ENCODE data around the gene CABLES1.
"Not testable (repeated sequence)": the region's sequence is repeated elsewhere in the genome, so short reads cannot be mapped to it uniquely, and the experiment has no call there.

CABLES1 gene

DNA sequence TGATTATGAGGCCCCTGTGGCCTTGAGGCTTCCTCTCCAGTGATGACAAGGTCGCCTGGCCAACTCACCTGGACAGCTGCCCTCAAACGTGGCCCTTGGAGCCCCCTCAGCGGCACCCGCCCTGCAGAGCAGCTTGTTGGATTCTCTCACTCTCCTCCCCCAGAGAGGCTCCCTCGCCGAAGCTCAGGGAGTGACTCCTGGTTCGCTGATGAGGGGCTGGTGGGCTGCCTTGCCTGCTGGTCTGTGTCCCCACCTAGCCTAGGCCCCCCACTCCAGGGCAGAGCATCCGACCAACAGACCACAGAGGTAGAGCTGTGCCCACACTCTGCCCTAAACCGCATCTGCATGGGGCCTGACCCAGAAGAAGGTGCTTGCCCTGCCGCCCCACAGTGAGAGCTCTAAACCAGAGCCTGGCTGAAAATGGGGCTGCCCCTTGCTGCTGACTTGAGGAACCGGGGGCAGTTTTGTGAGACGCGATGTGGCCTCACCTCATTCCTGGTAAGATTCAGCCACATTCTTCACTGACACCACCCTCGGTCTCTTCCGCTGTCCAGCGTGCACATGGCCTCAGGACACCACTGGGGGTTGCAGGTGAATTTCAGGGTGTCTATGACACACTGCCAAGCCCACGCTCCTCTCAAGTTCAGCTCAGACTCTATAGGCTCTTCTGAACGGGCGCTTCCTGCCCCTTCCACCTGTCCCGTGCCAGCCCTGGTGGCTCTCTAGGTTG is 131.6 kb downstream of the CABLES1 start:
- DNase-seq (ENCODE audit: low spot score): no peak

DNA sequence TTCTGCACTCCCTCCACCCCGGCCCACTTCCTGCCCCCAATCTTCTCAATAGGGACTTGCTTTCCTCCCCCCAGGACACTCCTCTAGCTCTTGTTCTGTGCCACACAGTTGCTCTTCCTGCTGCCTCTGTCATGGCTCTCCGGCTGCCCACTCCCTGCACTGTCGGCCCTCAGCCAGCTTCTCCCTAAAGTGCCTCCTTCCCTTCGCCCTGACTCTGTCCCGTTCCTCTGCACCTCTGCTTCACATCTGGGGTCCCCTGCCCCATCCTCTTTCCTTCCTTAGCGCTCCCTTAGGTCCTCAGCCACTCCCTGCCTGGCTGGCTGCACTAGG is 132.1 kb downstream of the CABLES1 start:
- DNase-seq (ENCODE audit: low spot score): no peak

DNA sequence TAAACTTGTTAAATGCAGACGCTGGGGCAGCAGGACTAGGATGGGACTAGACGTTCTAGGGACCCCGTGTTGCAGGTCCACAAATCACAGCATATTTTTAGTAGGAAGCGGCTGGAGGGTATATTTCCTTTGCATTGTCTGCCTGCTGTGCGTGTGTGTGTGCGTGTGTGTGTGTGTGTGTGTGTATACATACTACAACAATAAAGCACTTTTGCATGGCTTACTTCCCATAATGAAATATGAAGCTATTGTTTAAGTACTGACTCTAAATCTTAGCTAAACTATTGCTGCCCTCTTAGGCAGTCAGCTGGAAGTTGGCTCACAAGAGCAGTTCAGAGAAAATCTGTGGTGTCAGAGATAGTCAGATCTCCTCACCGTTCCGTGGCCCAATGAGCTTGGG is 133.4 kb downstream of the CABLES1 start:
- no peak for DNase-seq (ENCODE audit: low spot score)

DNA sequence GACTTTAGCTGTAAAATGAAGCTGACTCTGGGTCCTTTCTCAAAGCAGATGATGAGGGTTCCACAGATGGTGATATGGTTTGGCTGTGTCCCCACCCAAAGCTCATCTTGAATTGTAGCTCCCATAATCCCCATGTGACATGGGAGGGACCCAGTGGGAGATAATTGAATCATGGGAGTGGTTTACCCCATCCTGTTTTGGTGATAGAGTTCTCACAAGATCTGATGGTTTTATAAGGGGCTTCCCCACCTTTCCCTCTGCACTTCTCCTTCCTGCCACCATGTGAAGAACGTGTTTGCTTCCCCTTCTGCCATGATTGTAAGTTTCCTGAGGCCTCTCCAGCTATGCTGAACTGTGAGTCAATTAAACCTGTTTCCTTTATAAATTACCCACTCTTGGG is 133.8 kb downstream of the CABLES1 start:
- DNase-seq (ENCODE audit: low spot score): not testable (repeated sequence)

DNA sequence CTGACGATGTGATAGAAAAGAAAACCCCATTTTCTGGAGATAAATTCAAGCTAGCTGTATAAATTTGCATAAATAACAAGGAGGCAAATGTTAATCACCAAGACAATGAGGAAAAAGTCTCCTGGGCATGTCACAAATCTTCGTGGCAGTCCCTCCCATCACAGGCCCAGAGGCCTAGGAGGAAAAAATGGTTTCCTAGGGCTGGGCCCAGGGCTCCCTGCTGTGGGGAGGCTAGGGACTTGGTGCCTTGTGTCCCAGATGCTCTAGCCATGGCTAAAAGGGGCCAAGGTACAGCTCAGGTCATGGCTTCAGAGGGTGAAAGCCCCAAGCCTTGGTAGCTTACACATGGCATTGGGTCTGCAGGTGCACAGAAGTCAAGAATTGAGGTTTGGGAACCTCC is 134.6 kb downstream of the CABLES1 start:
- DNase-seq (ENCODE audit: low spot score): no peak

DNA sequence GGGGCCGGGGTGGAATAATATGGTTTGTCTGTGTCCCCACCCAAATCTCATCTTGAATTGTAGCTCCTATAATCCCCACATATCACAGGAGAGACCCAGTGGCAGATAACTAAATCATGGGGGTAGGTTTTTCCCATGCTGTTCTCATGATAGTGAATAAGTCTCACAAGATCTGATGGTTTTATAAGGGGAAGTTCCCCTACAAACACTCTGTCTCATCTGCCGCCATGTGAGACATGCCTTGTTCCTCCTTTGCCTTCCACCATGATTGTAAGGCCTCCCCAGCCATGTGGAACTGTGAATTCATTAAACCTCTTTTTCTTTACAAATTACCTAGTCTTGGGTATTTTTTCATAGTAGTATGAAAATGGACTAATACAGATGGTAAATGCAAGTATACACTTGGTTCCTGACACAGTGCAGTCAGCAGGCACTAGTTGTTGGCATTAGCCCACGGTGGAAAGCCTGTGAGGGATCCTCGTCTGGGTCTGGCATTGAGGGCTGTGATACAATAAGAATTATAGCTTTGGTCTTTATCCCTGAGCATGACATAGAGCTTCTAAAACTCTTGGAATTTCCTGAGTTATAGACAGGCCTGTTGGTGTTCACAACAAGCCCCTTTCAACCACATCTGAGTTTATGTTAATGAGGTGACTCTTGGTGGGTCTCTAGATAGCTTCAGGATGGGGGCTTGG is 135.8 kb downstream of the CABLES1 start:
- DNase-seq (ENCODE audit: low spot score): no peak

DNA sequence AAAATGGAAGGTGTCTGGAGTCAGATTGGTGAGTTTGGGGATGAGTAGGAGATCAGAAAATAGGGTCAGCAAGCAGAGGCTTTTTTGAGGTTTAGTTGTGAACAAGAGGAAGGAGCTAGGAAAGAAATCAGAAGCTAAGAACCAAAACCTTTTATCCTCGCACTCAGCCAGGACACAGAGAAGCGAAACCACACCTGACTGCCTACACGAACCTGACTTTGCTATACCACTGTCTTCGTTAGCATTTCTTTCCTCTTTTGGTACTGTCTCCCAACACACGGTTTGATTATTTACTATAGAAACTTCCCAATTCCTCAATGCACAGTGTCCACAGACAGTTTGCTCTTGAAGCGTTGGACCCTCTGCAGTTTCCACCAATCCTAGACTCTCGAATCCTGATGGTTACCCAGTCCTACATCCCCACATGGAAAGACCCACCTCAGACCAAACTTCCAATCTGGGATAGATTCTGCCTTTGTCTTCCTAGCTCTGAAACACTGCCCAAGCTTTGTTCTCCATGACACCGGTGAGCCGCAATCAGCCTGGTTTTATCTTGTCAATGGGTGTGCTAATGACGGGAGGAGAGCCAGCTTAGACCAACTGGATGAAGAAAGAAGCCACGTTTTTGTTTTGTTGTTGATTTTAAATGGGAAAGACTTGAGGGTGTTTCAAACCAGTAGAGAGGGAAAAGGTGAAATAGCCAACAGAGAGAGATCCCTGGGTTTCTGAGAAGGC is 137.4 kb downstream of the CABLES1 start:
- no peak for DNase-seq (ENCODE audit: low spot score)

DNA sequence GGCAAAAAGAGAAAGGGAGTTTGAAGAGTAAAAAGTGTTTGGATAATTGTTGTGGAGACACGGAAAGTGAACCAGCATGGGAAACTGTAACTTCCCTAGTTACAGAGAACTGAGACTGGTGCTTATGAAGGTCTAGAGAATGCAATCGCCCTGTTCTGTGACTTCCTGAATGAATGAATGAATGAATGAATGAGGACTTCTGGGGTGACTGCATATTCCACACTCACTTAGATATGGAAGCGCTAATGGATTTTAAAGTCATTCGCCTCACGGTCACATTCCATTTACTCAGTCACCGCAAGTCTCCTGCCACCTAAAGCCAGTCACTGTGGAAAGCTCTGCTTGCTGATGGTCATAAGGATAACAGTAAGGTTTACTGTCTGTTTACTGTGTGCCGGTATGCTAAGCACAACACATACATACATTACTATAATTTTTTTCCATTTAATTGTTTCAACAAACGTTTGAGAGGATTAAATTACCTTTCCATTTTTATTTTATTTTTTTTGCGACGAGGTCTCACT is 138.2 kb downstream of the CABLES1 start:
- DNase-seq (ENCODE audit: low spot score): no peak

DNA sequence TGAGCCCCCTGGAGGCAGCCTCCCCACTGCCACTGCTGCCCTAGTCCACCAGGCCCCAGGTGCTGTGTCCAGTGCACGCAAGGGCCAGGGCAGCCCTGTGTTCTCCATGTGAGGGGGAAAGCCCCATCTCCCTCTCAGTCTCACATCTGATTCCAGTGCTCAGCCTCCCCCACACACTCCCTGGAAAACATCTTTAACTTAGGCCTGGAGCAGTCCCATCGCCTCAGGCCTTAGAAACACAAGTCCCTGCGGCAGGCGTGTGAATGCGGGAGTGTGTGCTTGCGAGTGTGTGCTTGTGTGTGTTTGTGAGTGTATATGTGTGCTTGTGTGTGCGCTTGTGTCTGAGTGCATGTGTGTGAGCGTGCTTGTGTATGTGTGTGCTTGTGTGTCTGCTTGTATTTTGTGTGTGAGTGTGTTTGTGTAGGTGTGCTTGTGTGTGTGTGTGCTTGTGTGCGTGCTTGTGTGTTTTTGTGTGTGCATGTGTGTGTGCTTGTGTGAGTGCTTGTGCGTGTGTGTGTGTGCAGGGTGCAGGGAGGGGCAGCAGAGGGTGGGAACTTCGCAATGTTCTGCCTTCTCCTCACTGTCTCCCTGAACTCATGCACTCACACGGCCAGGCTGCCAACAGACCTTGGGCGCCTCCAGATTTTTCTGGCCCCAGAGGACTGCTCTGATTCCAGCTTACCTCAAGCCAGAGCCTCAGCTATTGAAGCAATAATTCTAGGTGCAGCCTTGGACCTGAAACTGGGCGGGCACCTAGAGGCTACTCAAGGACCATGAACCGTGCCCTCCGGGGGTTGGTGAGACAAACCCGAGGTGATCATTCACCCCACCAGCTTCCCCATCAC is 139.6 kb downstream of the CABLES1 start:
- DNase-seq (ENCODE audit: low spot score): no peak

DNA sequence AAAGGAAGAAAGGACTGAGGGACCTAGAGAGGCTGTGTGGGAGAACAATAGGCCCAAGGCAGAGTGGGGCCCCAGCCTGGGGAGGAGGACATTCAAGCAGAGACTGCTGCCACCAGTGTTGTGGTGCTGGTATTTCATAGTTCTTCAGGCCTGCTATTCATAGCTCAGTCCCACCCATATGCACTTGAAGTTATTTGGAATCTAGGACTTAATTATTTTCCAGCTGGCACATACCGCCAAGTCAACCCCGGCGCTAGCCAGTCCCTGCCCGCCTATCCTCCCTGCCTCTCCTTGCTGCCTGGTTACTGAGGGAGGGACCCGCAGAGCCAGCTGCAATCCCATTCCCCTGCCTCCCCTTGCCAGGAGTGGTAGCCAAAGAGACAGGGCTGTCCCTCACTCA is 141.2 kb downstream of the CABLES1 start:
- DNase-seq (ENCODE audit: low spot score): no peak

DNA sequence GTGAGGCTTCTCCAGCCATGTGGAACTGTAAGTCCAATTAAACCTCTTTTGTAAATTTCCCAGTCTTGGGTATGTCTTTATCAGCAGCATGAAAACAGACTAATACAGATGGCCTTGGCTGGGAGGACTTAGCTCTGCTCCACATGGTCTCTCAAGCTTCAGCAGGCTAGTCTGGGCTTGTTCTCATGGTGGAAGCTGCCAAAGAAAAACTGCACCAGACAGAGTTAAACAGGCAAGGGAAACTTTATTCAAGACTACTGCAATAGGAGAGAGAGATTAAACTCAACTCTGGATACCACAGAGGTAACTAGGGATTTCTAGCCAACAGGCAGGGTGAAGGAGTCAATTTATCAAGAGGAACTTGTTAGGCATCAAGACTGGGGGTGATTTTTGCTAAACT is 142.1 kb downstream of the CABLES1 start:
- no peak for DNase-seq (ENCODE audit: low spot score)

DNA sequence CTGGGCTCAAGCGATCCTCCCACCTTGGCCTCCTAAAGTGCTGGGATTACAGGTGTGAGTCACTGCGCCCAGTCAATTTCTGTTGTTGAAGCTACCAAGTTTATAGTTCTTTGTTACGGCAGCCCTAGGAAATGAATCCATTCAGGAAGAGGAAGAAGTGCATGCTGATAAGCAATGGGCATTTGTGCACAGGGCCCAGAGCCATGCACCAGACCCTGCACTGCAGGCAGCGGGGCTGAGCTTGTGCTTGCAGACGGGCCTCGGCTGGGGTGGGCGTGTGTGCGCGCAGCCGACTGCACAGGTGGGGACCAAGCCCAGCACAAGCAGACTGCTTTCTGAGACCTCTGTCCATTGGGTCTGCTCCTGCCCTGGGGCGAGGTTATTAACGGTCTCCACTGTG is 144.6 kb downstream of the CABLES1 start:
- no peak for DNase-seq (ENCODE audit: low spot score)

DNA sequence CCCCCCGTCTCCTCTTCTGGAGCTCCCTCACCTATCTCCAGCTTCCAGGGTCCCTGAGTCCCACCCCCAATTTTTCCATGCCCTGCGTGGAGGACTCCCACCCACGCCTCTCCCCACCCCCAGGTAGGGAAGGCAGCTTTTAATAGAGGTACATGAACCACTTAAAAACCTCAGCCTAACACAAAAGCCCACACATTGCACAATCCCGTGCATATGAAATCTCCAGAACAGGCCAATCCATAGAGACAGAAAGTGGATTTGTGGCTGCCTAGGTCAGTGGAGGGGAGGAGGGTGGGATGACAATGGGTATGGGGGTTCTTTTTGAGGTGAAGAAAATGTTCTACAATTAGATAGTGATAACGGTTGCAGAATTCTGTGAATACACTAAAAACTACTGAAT is 145.6 kb downstream of the CABLES1 start:
- DNase-seq (ENCODE audit: low spot score): no peak

DNA sequence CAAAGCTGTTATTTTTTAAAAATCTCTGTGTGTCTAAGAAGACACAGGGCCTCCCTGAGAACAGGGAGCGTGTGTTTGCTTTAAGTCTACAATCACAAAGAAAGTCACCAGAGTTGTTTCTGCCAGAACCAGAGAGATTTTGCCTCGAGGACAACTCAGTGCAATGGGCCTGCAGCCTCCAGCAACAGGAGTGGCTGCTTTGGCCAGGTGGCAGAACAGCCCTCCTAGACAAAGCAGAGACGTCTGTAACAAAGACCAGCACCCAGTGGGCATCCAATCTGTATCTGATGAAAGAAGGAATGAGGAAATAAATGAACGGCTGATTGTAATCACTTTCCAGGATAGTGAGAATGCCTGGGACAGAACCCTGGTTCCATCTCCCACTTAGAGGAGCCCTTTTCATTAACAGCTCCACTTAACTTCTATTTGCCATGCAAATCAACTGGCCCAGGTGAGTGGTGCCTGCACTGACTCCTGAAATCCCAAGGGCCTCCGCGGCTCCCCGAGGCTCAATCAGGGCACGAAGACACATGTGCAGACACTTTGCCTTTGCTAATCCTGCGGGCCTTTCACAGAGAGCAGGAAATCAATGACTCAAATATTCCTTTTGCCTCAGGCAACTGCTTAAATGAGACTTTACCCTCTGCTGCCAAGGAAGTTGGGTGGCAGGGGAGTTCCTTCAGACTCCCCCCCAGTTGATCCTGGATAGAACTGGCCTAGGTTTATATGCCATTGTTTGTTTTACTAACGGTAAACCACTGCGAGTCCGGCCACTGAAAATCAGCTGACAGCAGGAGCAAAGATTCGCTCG is 146.5 kb downstream of the CABLES1 start:
- DNase-seq (ENCODE audit: low spot score): no peak

DNA sequence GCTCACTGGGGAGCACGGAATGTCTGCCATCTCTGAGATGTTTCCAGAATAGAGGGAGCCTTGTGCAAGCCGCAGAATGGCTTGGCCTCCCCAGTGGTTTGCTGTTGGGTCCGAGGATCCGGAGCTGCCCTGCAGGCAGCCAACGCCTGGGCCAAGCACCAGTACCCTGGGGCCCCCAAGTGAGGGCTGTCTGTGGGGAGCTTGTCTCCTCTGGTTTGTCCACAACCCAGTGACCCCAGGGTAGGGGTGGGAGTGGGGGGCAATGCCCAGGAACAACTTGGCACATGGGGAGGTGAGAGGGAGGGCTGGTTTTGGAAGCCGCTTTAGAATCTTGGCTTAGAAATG is 147.1 kb downstream of the CABLES1 start:
- no peak for DNase-seq (ENCODE audit: low spot score)

DNA sequence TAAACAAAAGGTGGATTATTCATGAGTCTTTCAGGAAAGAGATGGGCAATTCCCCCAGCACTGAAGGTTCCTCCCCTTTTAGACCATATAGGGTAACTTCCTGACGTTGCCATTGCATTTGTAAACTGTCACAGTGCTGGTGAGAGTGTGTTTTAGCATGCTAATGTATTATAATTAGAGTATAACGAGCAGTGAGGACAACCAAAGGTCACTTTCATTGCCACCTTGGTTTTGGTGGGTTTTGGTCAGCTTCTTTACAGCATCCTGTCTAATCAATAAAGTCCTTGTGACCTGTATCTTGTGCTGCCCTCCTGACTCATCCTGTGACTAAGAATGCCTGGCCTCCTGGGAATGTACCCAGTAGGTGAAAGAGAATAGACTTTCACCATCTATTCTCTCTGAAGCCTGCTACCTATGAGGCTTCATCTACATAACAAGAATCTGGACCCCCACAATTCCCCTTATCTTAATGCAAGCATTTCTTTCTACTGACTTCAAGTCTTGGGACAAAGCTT is 148.7 kb downstream of the CABLES1 start:
- DNase-seq (ENCODE audit: low spot score): no peak

DNA sequence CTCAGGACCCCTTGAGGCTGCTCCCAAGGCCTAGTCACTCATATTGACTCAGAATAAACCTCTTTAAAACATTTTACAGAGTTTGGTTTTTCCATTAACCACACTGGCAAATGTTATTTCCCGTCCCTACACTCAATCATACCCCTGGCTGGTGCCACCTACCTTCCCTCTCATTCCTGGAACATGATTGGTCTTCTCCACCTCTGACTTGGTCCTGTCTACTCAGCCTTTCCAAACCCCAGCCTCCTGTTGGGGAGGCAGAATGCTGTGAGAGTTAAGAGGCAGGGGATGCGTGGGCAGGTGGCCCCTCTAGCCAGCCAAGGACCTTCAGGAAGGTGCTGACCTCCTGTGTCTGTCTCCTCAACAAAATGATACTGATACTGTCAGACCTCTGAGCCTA is 149.3 kb downstream of the CABLES1 start:
- DNase-seq (ENCODE audit: low spot score): no peak

DNA sequence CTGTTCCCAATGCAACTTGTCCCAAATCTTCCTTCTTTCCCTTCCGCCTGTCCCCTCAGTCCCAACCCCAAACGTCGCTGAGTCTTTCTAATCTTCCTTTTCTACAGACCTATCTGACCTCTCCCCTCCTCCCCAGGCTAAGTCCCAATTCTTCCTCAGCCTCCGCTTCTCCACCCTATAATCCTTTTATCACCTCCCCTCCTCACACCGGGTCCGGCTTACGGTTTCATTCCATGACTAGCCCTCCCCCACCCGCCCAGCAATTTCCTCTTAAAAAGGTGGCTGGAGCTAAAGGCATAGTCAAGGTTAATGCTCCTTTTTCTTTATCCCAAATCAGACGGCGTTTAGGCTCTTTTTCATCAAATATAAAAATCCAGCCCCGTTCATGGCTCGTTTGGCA is 150.3 kb downstream of the CABLES1 start:
- DNase-seq (ENCODE audit: low spot score): not testable (repeated sequence)

DNA sequence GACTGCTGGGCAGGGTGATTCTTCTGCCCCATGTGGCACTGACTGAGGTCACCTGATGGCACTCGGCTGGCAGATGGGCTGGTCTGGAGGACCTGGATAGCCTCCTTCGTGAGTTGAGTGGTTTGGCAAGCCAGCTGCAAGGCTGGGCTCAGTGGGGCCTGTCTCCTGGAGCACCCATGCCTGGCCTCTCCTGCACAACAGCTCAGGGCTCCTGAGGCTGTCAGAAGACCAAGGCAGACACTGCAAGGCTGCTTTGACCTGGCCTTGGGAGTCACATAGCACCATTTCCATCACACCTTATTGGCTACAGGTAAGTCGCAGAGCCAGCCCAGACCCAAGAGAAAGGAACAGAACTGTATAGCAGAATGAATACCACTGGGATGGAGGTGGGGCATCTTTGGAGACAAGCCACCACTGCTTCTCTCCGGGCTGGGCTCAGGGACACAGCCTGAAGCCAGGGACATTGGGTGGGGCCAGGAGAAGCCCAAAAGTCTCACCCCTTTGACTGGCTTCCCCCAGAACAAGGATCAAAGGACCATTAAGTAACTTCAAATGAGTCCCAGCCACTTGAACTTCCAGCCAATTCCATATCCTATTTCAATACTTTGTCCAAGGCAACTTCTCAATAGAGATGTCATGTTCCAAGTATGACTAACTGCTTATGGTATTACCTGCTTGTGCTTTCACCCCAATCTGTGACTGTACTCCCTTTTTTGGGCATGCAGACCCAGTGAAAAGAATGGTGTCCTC is 156.3 kb downstream of the CABLES1 start:
- DNase-seq (ENCODE audit: low spot score): no peak

DNA sequence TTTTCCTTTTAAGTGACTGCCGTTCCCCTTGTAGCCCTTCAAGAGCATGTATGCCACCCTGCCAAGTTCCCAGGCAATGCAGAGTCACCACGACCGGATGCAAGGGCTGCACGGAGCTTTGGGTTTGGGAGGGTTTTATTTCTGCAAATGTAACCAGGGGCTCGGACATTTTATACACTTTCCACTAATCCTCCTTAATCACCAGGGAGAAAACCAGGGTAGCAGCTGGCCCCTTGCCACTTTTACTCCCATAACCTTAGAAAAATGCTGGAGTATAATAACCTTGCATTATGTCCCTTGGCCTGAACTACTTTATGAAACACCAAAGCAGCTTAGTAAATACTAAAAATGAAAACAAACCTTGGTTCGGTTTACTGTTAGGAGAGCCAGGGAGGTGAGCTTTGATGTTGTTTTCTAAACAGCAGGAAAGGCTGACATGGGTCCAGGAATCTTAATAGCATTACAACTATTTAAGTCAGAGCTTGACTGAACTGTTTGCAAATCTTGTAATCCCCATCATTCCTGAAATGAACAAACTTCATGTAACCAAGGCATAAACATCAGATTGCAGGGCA is 165.0 kb downstream of the CABLES1 start:
- DNase-seq (ENCODE audit: low spot score): no peak
